SK-N-SH treated with all-trans-retinoic acid at 6 μM for 48 hours (cell line): Measurements from ENCODE around the gene FAM13A.

ENCODE experiments used
- OSR1 ChIP-seq: fragments of 250-450 bp; sonication (Bioruptor Pico); IDR thresholded peaks from 2 replicates; pipeline ENCODE4 v1.8.0; 2022; ENCODE audit warnings: moderate library complexity, mild to moderate bottlenecking, inconsistent platforms
- PPARA ChIP-seq: fragments of 250-450 bp; sonication (Bioruptor Pico); IDR thresholded peaks from 2 replicates; pipeline ENCODE4 v1.5.0; 2020; ENCODE audit warnings: mild to moderate bottlenecking, borderline replicate concordance
- RARB ChIP-seq: fragments of 250-450 bp; sonication (Bioruptor Pico); IDR thresholded peaks from 2 replicates; pipeline ENCODE4 v1.8.0; 2021; ENCODE audit warnings: mild to moderate bottlenecking, moderate library complexity
- ZFP3 ChIP-seq: fragments of 250-450 bp; sonication (Bioruptor Pico); IDR thresholded peaks from 2 replicates; pipeline ENCODE4 v1.5.0; 2020; ENCODE audit warnings: mild to moderate bottlenecking, moderate library complexity
- ZFP30 ChIP-seq: fragments of 450-650 bp; formaldehyde crosslinking; IDR thresholded peaks from 2 replicates; pipeline ENCODE4 v1.5.0; 2022; ENCODE audit warnings: mild to moderate bottlenecking, moderate library complexity
- TF ChIP-seq, protein P1 (sequence below): fragments of 250-450 bp; sonication (Bioruptor Pico); IDR thresholded peaks from 2 replicates; pipeline ENCODE4 v1.8.0; 2020; ENCODE audit warnings: mild to moderate bottlenecking, moderate library complexity, borderline replicate concordance
- TF ChIP-seq, protein P2 (sequence below): fragments of 250-450 bp; sonication (Bioruptor Pico); IDR thresholded peaks from 2 replicates; pipeline ENCODE4 v1.5.1; 2020; ENCODE audit warnings: low read depth, mild to moderate bottlenecking, moderate library complexity

DNA sequence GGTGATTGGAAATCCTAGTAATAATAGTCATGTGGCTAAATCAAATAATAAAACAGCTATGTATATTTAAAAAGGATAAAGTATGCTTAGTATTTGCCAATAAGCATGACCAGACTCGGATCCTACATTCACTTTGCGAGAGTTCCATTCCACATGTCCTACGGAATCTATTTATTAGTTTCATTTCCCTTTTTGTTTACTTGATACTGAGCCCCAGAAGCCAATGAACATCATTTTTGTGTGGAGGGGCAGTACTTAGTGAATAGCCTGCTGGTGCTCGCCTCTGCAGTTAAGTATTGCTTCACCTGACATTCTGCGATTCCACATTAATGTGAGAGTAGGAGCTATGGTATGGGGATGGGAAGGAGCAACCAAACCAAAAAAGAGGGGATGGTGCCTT lies 300.8 kb downstream of the FAM13A start:
- TF ChIP-seq ZFP30: no peak
- TF ChIP-seq, protein P1, sequence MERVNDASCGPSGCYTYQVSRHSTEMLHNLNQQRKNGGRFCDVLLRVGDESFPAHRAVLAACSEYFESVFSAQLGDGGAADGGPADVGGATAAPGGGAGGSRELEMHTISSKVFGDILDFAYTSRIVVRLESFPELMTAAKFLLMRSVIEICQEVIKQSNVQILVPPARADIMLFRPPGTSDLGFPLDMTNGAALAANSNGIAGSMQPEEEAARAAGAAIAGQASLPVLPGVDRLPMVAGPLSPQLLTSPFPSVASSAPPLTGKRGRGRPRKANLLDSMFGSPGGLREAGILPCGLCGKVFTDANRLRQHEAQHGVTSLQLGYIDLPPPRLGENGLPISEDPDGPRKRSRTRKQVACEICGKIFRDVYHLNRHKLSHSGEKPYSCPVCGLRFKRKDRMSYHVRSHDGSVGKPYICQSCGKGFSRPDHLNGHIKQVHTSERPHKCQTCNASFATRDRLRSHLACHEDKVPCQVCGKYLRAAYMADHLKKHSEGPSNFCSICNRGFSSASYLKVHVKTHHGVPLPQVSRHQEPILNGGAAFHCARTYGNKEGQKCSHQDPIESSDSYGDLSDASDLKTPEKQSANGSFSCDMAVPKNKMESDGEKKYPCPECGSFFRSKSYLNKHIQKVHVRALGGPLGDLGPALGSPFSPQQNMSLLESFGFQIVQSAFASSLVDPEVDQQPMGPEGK (CRISPR knock-in tag): no peak
- TF ChIP-seq RARB (CRISPR knock-in tag): no peak
- no peak for TF ChIP-seq PPARA (CRISPR knock-in tag)
- TF ChIP-seq, protein P2, sequence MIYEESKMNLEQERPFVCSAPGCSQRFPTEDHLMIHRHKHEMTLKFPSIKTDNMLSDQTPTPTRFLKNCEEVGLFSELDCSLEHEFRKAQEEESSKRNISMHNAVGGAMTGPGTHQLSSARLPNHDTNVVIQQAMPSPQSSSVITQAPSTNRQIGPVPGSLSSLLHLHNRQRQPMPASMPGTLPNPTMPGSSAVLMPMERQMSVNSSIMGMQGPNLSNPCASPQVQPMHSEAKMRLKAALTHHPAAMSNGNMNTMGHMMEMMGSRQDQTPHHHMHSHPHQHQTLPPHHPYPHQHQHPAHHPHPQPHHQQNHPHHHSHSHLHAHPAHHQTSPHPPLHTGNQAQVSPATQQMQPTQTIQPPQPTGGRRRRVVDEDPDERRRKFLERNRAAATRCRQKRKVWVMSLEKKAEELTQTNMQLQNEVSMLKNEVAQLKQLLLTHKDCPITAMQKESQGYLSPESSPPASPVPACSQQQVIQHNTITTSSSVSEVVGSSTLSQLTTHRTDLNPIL (CRISPR knock-in tag): no peak
- no peak for TF ChIP-seq OSR1 (CRISPR knock-in tag)
- no peak for TF ChIP-seq ZFP3
